GM23338 (cell line): Measurements from ENCODE around the gene AP1S3. TPM values are rescaled to one million over a fixed set of nuclear protein-coding genes. Genes with fewer than 3 reads are reported as not detected.

Experiments used
- ATAC-seq: fragments of 200-7000 bp; cut with Tn5 transposase; 3 replicates; pipeline ENCODE4 v1.9.1; 2020
- DNase-seq: peaks from one replicate; pipeline ENCODE4 v3.0.0-alpha.2; 2015; ENCODE audit warnings: low spot score
- H2AFZ ChIP-seq: fragments of 200-600 bp; sonication (generic); 2 replicates; pipeline ENCODE4 v1.8.0; 2016; ENCODE audit warnings: antibody characterized with exemption, mild to moderate bottlenecking, moderate library complexity
- H3F3A ChIP-seq: fragments of 200-600 bp; sonication (generic); replicated peaks from 2 replicates; pipeline ENCODE4 v1.8.0; 2017; ENCODE audit warnings: antibody characterized with exemption, mixed run types, low read depth
- H3K27ac ChIP-seq: fragments of 200-600 bp; sonication (generic); 2 replicates; pipeline ENCODE4 v1.6.1; 2016; ENCODE audit warnings: low read depth
- H3K27me3 ChIP-seq: fragments of 200-600 bp; sonication (generic); 2 replicates; pipeline ENCODE4 v1.8.0; 2016; ENCODE audit warnings: mild to moderate bottlenecking, mixed run types, moderate library complexity; ENCODE audit not compliant: insufficient read depth
- H3K36me3 ChIP-seq: fragments of 200-600 bp; sonication (generic); 2 replicates; pipeline ENCODE4 v1.8.0; 2016; ENCODE audit warnings: mild to moderate bottlenecking; ENCODE audit not compliant: insufficient read depth
- H3K4me1 ChIP-seq: fragments of 200-600 bp; sonication (generic); 2 replicates; pipeline ENCODE4 v1.8.0; 2016; ENCODE audit warnings: mild to moderate bottlenecking, moderate library complexity; ENCODE audit not compliant: insufficient read depth
- H3K4me2 ChIP-seq: fragments of 200-600 bp; sonication (generic); 2 replicates; pipeline ENCODE4 v1.7.1; 2017; ENCODE audit warnings: mixed run types
- H3K4me3 ChIP-seq: fragments of 200-600 bp; sonication (generic); 2 replicates; pipeline ENCODE4 v1.6.1; 2016; ENCODE audit warnings: mixed run types
- H3K79me2 ChIP-seq: fragments of 200-600 bp; sonication (generic); replicated peaks from 2 replicates; pipeline ENCODE4 v1.8.0; 2017; ENCODE audit warnings: mild to moderate bottlenecking; ENCODE audit not compliant: insufficient read depth
- H3K9me2 ChIP-seq: fragments of 200-600 bp; sonication (generic); 2 replicates; pipeline ENCODE4 v1.8.0; 2017; ENCODE audit not compliant: insufficient read depth
- H4K20me1 ChIP-seq: fragments of 200-600 bp; sonication (generic); replicated peaks from 2 replicates; pipeline ENCODE4 v1.8.0; 2017; ENCODE audit warnings: mild to moderate bottlenecking; ENCODE audit not compliant: insufficient read depth
- H3K27ac Mint-ChIP-seq: 2 replicates; pipeline ENCODE4 v1.8.0; 2020; ENCODE audit warnings: inconsistent platforms, mild to moderate bottlenecking, moderate library complexity, mixed read lengths
- H3K27me3 Mint-ChIP-seq: 3 replicates; pipeline ENCODE4 v1.8.0; 2022; ENCODE audit warnings: low read depth, mild to moderate bottlenecking, moderate library complexity, mixed read lengths, inconsistent platforms; ENCODE audit not compliant: insufficient read depth, poor library complexity
- H3K36me3 Mint-ChIP-seq: 3 replicates; pipeline ENCODE4 v1.8.0; 2021; ENCODE audit warnings: low read depth, mild to moderate bottlenecking, inconsistent platforms, moderate library complexity, mixed read lengths
- H3K4me1 Mint-ChIP-seq: 3 replicates; pipeline ENCODE4 v1.8.0; 2020; ENCODE audit warnings: mild to moderate bottlenecking, inconsistent platforms, mixed read lengths
- H3K4me3 Mint-ChIP-seq: 3 replicates; pipeline ENCODE4 v1.8.0; 2021; ENCODE audit warnings: moderate library complexity, mild to moderate bottlenecking, inconsistent platforms, mixed read lengths
- H3K9me3 Mint-ChIP-seq: 3 replicates; pipeline ENCODE4 v1.8.0; 2020; ENCODE audit warnings: moderate library complexity, mild to moderate bottlenecking, inconsistent platforms, mixed read lengths
- CREB1 ChIP-seq: fragments of 250-450 bp; sonication (Bioruptor Pico); IDR thresholded peaks from 2 replicates; pipeline ENCODE4 v1.5.0; 2020; ENCODE audit warnings: low read depth, mild to moderate bottlenecking, moderate library complexity
- CTCF ChIP-seq, 2 experiments: fragments of 200-600 bp in 1 of 2; sonication (generic) in 1 of 2; conservative IDR thresholded peaks; 2 replicates each; pipeline versions ENCODE4 v1.5.1 to v1.6.1; 2016 to 2017; ENCODE audit warnings: antibody characterized with exemption in 2 of 2, low read depth in 2 of 2, mild to moderate bottlenecking in 2 of 2, moderate library complexity in 1 of 2
- EZH2 ChIP-seq: fragments of 200-600 bp; sonication (generic); IDR thresholded peaks from one replicate; pipeline ENCODE4 v1.8.0; 2017; ENCODE audit warnings: antibody characterized with exemption, mild to moderate bottlenecking, low read depth; ENCODE audit not compliant: unreplicated experiment
- EZH2phosphoT487 ChIP-seq: fragments of 200-600 bp; sonication (generic); IDR thresholded peaks from one replicate; pipeline ENCODE4 v1.8.1; 2018; ENCODE audit warnings: antibody characterized with exemption; ENCODE audit not compliant: unreplicated experiment
- JUNB ChIP-seq: IDR thresholded peaks from one replicate; pipeline ENCODE4 v1.6.1; 2016; ENCODE audit warnings: antibody characterized with exemption; ENCODE audit not compliant: unreplicated experiment
- NANOG ChIP-seq: IDR thresholded peaks from 2 replicates; pipeline ENCODE4 v1.6.1; 2016; ENCODE audit warnings: antibody characterized with exemption, borderline replicate concordance
- POLR2AphosphoS5 ChIP-seq: IDR thresholded peaks from 2 replicates; pipeline ENCODE4 v1.6.1; 2016; ENCODE audit warnings: antibody characterized with exemption, low read depth
- STAT1 ChIP-seq: IDR thresholded peaks from one replicate; pipeline ENCODE4 v1.6.1; 2016; ENCODE audit warnings: antibody characterized with exemption; ENCODE audit not compliant: unreplicated experiment
- ZNF114 ChIP-seq: fragments of 250-450 bp; sonication (Bioruptor Pico); IDR thresholded peaks from 2 replicates; pipeline ENCODE4 v1.5.0; 2020; ENCODE audit warnings: mild to moderate bottlenecking, moderate library complexity
- ZNF331 ChIP-seq: fragments of 250-450 bp; sonication (Bioruptor Pico); IDR thresholded peaks from 2 replicates; pipeline ENCODE4 v1.5.0; 2020; ENCODE audit warnings: low read depth, mild to moderate bottlenecking, moderate library complexity
- ZNF462 ChIP-seq: fragments of 250-450 bp; sonication (Bioruptor Pico); IDR thresholded peaks from 2 replicates; pipeline ENCODE4 v1.5.0; 2020; ENCODE audit warnings: mild to moderate bottlenecking, moderate library complexity
- polyA plus RNA-seq: library from polyadenylated mRNA; unstranded; fragments of >200 nt; fragmentation: Nextera tagmentation; extraction: Ambion mirVana; gene quantifications from 2 replicates; pipeline ENCODE4 v1.2.1, GENCODE V29; 2016
- total RNA-seq: library from RNA; depleted of rRNA; stranded (reverse); fragments of >200 nt; shearing (Covaris generic); gene quantifications from 2 replicates; pipeline ENCODE4 v1.2.3, GENCODE V29; 2014
- TF ChIP-seq, protein P1 (sequence below): IDR thresholded peaks from 2 replicates; pipeline ENCODE4 v1.6.1; 2016; ENCODE audit warnings: antibody characterized with exemption
- TF ChIP-seq, protein P2 (sequence below): IDR thresholded peaks from one replicate; pipeline ENCODE4 v1.6.1; 2018; ENCODE audit warnings: antibody characterized with exemption; ENCODE audit not compliant: unreplicated experiment

AP1S3 gene
- total and polyA plus RNA-seq, 2 experiments from 2014 or later, result 8.8 to 25.5 TPM

- ATAC-seq (no peak), DNase-seq (no peak)
- Histone ChIP-seq H3K4me2 (no peak overlapping the region), H3K27me3 (no peaks in the 10 kb centered on the region), H4K20me1 (no peaks in the 10 kb centered on the region; the same call in 1 of the 2 replicates), H3K4me1 (no peaks in the 10 kb centered on the region), H2AFZ (no peak overlapping the region), H3K27ac (no peak overlapping the region), H3K4me3 (no peak overlapping the region), H3K79me2 (0 out of 2 replicates have a peak, but pooled peaks cover 6% of the 10 kb centered on the region), H3K9me2 (no peaks in the 10 kb centered on the region), H3K36me3 (no peaks in the 10 kb centered on the region), H3F3A (no peaks in the 10 kb centered on the region)
- no peak for TF ChIP-seq ZNF462 (CRISPR knock-in tag)
- TF ChIP-seq JUNB, result no peak
- TF ChIP-seq, protein P1, sequence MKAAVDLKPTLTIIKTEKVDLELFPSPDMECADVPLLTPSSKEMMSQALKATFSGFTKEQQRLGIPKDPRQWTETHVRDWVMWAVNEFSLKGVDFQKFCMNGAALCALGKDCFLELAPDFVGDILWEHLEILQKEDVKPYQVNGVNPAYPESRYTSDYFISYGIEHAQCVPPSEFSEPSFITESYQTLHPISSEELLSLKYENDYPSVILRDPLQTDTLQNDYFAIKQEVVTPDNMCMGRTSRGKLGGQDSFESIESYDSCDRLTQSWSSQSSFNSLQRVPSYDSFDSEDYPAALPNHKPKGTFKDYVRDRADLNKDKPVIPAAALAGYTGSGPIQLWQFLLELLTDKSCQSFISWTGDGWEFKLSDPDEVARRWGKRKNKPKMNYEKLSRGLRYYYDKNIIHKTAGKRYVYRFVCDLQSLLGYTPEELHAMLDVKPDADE, result no peak
- TF ChIP-seq, protein P2, sequence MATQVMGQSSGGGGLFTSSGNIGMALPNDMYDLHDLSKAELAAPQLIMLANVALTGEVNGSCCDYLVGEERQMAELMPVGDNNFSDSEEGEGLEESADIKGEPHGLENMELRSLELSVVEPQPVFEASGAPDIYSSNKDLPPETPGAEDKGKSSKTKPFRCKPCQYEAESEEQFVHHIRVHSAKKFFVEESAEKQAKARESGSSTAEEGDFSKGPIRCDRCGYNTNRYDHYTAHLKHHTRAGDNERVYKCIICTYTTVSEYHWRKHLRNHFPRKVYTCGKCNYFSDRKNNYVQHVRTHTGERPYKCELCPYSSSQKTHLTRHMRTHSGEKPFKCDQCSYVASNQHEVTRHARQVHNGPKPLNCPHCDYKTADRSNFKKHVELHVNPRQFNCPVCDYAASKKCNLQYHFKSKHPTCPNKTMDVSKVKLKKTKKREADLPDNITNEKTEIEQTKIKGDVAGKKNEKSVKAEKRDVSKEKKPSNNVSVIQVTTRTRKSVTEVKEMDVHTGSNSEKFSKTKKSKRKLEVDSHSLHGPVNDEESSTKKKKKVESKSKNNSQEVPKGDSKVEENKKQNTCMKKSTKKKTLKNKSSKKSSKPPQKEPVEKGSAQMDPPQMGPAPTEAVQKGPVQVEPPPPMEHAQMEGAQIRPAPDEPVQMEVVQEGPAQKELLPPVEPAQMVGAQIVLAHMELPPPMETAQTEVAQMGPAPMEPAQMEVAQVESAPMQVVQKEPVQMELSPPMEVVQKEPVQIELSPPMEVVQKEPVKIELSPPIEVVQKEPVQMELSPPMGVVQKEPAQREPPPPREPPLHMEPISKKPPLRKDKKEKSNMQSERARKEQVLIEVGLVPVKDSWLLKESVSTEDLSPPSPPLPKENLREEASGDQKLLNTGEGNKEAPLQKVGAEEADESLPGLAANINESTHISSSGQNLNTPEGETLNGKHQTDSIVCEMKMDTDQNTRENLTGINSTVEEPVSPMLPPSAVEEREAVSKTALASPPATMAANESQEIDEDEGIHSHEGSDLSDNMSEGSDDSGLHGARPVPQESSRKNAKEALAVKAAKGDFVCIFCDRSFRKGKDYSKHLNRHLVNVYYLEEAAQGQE, result no peak
- no peak for TF ChIP-seq EZH2phosphoT487
- TF ChIP-seq NANOG, result no peak
- no peak for TF ChIP-seq ZNF114
- no peak for TF ChIP-seq CREB1 (CRISPR knock-in tag)
- TF ChIP-seq ZNF331 (CRISPR knock-in tag), result no peak
- no peak for TF ChIP-seq CTCF (conservative IDR thresholded peaks at IDR 0.05; ENCODE audit: low read depth in 2 of 2)
- no peak for TF ChIP-seq EZH2
- no peak for TF ChIP-seq POLR2AphosphoS5
- TF ChIP-seq STAT1, result no peak
- no peak overlapping the region for H3K4me3 Mint-ChIP-seq
- H3K36me3 Mint-ChIP-seq, result no peaks in the 10 kb centered on the region
- H3K4me1 Mint-ChIP-seq, result peaks cover 13% of the 10 kb centered on the region
- peaks cover 2% of the 10 kb centered on the region for H3K27me3 Mint-ChIP-seq
- H3K9me3 Mint-ChIP-seq, result no peaks in the 10 kb centered on the region
- no peak overlapping the region for H3K27ac Mint-ChIP-seq
Measured at GRCh38 chr2:223786236-223786635, 51.1 kb downstream of the AP1S3 start.
